ENCODE measurements around the gene CEP57.

DNA sequence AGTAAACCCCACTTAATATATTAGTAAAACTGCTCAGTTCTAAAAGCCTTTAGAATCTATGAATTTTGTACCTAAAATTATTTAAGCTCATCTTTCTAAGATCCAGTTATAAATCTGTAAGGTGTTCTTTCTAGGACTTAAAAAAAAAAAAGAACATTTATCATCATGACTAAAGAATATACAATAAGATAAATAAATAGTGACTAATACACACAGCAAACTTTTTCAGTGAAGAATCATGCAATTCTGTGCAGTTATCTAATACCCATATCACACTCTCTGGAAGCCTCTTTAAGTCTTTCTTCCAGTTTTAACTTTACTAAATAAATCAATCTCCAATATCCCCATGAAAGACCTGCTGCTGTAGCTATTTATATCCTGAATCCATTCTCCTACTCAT lies 59.8 kb downstream of the CEP57 start:
- TF ChIP-seq CTCF (IDR thresholded peaks at IDR 0.05) (no peak), EZH2 (IDR thresholded peaks at IDR 0.05; ENCODE audit: borderline replicate concordance, insufficient read depth, low read depth, low read length, poor library complexity, severe bottlenecking) (no peak)

All from B cell (primary cell).